Right kidney (tissue), 9 donors: Measurements from ENCODE around the gene NT5DC3.

Experiments
- DNase-seq: peaks from one replicate; pipeline ENCODE4 v3.0.0-alpha.2; 2016
- long read RNA-seq, 8 donors: transcript quantifications; one replicate each; lab custom pipeline, GENCODE V29; 2026

The NT5DC3 gene
- long read RNA-seq, donor 1 = 0 reads
- long read RNA-seq, donor 2 = 0 reads
- long read RNA-seq, donor 3 = 0 reads
- long read RNA-seq, donor 4 = 0 reads
- long read RNA-seq, donor 5, partial matches to known transcripts = 0 of 1 reads
- long read RNA-seq, donor 5, other reads (novel, unspliced or antisense) = 0 of 1 reads
- long read RNA-seq, donor 6 = 0 reads
- long read RNA-seq, donor 7 = 0 reads
- long read RNA-seq, donor 8 = 0 reads

DNA sequence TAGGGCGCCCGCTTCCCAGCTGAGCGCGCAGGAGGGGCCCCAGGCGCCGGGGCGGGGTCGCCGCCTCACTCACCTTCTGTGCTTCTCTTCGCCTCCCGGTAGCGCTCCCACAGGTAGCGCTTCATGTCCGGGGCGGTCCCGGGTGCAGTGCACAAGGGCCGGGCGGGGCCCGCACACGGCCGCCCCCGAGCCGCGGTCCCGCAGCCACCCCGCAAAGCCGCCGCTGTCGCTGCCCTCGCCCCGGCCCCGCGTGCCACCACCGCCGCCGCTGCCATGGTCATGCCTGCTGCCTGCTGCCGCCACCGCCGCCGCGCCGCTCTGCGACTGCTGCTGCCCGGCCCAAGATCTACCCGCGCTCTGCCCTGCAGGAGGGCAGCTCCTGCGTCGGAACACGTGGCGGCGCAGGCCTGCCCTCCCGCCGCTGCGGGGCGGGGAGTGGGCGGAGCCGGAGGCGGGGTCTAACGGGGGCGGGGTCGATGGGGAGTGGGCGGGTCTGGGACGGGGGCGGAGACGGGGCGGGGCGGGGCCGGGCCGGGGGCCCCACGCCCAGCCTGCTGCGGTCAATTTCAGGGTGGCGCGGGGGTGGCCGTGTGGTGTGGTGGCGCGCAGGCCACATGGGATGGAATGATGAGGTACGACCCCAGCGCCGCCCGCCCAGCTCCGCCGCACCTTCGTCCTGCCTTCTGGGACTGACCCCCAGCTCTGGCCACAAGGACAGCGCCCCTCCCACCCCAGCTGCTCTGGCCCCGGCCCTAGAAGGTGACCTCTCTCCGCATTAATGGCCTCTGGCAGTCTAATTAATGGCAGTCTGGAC is at the start of gene NT5DC3:
Gene NT5DC3, minus strand, starts transcription at position 359 of the 814 bp plus-strand sequence. Its CDS starts 78 bp downstream, at position 281.
- DNase-seq = peak; percentile 74

DNA sequence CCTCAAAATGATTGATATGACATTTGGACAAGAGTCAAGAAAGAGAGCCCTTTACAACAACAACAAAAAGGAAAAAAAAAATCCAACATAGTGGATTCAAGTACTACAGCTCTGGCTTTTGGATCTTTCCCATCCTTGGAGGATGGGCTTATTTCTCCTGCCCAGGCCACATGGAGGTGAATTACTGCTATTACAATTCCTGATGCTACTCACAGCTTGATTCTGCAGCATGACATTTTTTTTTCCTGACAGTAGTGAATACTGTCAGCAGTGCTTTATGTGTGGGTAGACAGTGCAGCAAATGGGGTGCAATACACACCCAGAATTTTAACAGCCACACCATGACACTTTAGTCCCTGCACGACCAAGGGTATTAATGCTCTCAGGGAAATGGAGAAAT is 46.7 kb upstream of the NT5DC3 start:
- DNase-seq = no peak

DNA sequence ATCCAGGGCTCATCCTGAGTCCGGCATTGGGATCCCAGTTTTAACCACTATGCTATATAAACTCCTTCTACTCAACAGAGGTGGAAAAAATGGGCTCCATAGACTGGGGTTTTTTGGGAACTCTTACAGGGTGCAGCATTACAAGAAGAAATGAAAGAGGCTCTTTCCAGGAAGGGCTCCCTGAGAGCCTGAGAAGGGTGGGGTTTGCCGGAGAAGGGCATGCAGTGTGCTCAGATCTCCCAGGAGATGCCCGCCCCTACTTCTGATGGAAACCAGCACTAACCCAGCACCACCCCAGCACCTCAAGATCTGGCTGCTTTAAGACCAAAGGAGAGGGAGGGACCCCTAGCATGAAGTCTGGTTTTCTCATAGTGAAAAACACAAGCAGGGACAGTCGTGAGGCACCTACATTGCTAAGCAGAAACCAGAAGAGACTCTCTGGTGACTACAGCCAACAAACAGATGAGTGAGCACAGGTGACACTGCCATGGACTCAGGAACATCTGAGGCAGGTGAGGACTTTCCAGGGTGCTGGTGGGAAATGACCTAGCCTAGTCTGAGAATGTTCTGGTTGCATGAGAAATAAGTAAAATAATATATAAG is 45.3 kb upstream of the NT5DC3 start:
- no peak for DNase-seq

DNA sequence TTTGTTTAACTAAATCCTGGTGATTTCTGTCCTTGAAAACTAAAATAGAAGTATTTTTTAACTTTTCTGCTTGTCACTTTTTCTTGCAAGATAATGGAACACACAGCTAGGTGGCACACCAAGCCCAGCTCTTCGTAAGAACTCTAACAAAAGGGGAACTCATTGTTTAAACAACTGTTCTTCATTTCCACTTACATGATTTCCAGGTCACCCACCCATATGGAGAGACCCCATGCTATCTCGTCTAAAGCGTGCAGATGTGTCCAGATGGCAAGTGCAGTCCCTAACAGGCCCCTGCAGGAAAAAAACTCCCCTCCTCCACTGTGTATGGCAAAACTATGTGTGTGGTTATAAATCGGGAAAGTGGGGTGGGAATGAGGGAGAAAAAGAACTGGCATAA is 43.3 kb upstream of the NT5DC3 start:
- no peak for DNase-seq

DNA sequence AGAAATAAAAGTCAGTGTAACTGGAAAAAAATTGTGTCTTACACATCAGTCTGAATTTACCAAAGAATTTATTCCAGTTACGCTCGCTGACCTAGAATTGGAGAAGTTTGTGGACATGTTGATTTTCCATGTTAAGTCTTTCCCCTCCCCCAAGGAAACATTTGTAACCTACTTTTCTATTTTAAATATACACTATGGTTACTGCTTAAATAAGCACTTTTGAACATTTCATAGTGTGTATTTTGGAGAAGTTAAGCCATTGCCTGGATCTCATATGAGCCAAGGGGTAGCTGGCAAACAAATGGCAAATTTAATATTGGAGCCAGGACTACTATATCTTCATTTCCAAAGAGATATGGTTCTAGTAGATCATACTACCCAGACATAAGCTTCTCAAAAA is 42.9 kb upstream of the NT5DC3 start:
- no peak for DNase-seq

DNA sequence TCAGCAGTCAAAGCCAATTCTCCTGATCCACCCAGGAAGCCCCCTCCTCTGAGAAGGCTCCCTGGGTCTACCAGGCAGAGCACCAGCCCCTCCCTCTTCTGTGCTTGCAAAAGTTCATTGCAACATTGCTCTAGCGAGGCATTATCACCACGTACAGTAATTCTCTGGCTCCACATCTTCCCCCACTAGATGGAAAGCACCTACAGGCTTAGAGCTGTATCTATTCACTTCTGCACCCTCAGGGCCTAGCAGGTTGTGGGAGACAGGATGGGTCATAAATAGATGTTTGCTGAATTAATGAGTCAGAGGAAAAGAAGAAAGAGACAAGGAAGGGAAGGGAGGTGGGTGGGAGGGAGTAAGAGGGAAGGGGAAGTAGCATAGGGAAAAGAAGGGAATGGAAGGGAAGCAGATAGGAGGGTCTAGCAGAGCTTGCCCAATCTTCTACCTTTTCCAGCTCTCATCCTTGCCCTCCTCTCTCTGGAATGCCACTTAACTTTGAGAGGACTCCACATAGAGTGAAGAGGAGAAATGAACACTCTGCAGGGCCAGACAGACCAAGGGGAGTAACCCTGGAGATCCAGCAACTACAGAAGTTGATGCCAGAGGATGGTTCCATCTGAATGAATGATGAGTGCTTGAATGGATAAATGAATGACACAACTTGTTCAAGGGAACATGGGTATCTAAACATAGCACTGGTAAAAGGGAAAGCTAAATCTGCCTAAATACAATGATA is 42.0 kb upstream of the NT5DC3 start:
- no peak for DNase-seq

DNA sequence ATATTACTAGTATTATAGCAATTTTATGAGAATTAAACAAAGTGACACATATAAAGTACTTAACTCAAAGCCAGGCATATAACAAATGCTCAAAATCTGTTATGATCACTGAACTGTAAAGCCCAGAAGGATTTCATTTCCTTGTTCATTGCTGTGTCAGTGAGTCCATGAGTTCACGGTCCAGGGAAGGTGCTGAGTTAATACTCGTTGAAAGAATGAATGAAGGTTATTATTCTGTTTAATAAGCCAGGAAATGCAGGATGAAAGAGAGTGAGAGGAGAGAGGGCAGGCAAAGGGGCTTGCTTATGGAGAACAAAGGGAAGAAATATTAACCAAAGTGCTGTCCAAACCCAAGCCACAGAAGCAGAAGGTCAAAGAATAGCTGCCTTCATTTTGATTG is 40.2 kb upstream of the NT5DC3 start:
- DNase-seq = no peak

DNA sequence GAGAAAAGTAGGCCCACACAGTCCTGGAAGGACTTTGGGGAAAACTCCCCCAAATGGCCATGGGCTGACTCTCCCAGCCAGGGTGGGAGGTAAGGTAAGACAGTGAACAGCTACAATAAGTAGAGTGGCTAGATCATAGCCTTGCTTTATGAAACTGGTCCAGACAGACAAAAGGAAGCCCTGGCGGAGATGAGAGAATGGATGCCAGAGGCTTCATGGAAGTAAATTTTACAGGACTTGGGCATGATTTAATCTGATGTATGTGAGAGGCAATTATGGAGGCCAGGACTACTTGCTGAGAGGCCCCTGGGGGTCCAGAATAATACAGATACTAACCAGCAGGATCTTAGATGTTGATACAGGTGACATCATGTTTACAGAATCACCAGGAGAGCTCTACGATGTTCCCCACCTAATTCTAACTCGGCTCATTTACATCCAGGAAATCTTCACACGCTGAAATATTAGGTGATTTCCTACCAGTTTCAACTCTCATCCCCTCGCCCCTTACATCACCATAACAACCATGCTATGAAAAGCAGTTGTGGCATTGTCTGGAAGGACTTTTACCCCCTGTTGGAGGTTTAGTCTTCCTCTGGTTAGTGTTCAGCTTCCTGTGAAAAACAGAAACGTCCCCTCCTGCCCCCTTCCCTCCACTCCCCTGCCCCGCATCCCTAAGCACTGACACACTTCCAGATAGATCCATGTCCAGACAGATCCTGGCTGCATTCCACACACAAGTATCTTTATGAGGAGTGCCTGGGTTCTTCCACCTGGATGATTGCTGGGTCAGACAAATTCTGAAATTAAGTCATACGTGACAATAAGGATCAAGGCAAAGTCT is 39.5 kb upstream of the NT5DC3 start:
- no peak for DNase-seq

DNA sequence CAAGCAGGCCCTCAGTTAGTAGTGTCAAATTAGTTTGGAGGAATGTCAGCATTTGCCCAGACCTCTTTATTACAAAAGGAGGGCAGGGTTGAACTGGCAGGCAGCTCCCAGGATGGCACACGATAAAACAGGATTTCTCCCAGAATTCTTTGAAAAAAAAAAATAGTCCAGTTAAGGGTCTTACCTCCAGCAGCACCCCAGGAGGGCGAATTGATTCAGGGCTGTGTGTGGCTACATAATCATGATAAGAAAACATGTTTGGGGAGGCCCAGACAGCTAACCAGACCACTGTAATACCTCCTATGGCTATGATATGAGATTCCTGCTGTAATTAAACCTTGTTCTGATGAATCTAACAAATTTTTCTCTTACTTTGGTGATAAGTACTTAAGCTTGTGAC is 38.8 kb upstream of the NT5DC3 start:
- DNase-seq = no peak

DNA sequence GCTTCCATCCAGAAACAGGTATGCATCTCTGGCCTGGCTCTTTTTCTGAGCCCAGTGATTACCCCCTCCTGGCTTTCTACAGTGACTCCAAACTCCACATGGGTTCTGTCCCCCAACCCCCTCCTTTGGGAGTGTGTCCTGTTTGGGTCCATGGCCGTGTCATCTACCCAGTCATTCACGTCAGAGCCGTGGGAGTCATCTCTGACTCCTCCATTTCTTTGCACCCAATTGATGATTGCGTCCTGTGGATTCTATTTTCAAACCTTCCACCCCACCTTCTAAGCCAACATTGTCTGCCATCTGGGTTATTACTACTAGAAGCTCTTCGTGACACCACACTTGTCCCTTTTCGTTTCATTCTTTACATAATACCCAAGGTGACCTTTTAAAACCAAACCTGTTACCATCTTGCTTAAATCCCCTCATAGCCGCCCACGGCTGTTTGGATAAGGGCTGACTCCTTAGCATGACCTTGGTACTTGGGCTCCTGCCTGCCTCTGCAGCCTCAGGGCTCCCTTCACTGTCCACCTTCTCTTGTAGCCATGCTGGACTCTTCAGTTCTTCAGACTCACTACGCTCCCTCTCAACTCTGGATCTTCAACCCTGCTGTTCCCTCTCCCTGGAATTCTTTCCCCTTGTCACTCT is 38.1 kb upstream of the NT5DC3 start:
- DNase-seq = no peak

DNA sequence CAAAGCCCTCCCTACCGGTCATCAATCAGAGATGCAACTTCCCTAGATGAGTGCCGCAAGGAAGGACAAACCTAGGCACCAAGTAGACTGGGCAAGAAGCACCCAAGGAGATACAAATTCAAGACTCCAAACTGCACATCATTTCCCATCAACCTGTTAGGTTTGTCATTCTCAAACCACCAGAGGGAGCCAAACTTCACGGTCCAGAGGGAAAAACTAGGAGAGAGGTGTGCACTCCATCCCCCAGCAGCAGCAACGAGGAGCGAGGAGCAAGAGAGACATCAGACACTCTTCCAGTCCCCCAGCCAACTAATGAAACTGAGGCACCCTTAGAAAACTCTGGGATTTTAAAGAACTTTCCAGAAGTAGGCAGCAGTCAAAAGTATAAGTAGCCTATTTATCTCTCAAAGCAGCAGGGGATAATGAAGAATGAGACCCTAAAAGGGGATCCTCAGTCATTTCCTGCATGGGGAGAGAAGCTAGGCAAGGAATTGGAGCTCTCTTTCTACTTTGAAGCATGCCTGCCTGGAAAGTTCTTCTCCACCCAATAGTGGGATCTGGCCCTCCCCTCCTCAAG is 37.0 kb upstream of the NT5DC3 start:
- DNase-seq = peak; percentile 33

DNA sequence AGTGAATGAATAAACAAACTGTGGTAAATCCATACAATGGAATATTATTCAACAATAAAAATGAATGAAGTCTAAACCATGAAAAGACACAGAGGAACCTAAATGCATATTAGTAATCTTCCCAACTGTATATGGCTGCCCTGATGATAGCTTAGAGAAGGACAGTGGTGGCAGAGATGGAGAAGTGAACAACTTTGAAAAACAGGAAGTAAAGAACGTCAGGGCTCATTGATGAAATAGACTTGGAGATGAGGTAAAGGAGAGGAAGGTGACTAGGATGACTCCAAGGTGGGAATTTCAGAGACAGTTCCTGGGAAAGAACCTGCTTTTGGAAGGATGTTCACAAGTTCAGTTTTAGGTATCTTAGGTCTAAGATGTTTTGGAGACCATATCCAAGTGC is 36.3 kb upstream of the NT5DC3 start:
- DNase-seq = no peak

DNA sequence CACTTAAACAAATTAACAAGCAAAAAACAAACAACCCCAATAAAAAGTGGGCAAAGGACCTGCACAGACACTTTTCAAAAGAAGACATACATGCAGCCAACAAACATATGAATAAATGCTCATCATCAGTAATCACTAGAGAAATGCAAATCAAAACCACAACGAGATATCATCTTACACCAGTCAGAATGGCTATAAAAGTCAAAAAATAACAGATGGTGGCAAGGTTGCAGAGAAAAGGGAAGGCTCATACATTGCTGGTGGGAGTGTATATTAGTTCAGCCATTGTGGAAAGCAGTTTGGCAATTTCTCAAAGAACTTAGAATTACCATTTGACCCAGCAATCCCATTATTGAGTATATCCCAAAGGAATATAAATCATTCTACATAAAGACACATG is 34.6 kb upstream of the NT5DC3 start:
- no peak for DNase-seq

DNA sequence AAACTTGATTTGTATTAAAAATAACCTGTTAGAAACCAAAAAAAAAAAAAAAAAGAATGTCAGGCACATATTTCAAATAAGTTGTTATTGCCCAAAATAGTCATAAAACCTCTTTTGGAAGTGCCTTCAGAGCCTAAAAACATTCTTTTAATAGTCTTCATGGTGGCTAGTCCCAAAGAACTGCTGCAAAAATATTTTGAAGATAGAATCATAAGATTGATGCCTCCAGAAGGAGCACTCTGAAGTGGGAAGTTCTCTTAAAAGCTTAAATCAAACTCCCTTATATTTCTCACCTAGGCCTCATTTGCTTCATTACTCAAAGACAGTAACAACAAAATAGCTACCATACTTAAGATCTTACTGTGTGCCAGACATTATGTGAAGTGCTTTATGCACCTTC is 27.2 kb upstream of the NT5DC3 start:
- no peak for DNase-seq

DNA sequence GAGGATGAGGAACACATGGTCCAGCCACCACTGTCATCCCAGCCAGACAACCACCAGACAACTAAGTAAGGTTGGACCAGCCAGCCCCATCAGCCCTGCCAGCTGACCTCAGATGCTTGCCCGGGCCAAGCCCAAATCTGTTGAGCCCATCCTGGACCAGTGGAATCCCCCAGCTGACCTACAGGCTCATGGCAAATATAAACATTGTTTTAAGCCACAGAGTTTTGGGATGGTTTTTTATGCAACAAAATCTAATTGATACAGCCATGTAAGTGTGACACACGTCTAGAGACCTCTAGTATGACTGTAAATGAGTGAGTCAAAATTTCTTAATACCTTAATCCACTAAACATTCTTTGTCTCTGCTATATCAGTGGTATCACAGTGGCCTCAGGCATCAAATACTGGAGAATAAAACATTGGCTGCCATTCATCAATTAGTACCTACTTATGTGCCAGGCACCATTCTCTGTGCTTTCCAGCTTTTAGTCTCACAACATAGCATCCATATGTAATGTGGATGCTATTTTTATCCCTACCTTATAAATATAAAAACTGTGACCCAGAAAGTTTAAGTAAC is 24.2 kb upstream of the NT5DC3 start:
- DNase-seq = no peak

DNA sequence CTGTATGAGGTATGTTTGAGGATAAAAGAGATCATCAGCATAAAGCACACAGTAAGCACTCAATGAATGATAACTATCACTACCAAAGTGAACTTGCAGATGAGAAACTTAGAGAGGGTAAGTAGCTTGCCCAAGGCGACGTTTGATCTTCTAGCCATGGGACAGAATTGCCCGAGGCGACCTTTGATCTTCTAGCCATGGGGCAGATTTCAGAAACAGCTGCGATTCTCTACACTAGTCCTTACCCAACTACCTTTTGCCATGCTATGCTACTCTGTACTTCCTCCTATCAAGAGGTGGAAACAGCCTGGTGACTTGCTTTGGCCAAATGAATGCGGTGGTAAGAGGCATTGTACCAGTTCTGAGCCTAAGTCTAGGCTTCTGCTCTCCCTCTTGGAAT is 23.7 kb upstream of the NT5DC3 start:
- DNase-seq = no peak

DNA sequence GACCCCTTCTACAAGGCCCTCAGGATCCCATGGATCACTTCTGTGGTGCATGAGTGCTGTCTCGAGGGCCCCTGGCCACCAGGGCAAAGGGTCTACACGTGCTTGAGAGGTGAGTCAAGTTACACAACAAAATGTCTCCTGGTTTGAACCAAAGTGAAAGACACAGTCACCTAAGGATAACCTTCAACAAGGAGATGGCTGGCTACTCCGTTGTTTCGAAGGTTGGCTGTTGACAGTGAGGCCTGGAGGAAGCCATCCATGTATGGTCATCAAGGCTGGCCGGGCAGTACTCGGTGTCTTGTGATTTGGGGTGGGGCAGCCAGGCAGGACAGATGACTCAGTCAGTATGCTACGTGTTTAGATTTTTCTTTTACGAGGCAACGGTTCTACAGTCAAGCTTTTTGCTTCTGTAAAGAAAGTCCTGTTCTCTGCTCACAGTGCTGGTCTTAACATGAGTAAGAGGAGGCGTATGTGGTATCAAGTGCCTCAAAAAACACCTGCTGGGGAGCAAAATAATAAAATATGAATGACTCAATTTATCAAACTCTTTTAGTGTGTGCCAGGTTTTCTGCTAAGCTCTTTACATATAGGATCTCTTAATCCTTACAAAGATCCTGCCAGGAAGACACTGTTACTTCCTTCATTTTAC is 18.0 kb upstream of the NT5DC3 start:
- no peak for DNase-seq

DNA sequence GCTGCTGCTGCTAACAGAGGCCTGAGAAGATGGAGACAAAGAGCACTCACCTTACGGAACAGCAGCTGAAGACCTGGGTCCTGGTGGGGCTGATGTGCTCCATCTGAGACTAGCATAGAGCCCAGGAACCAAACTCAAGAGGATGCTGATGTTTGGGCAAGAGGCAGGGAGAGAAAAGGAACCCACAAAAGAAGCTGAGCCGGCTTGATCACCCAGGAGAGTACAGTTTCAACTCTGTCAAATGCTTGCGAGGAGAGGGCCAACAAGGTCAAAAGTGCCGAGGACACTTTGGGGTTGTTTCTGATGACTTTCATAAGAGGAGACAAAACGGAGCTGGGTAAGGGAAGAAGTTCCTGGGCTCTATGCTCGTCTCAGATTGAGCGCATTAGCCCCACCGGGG is 17.3 kb upstream of the NT5DC3 start:
- DNase-seq = no peak

DNA sequence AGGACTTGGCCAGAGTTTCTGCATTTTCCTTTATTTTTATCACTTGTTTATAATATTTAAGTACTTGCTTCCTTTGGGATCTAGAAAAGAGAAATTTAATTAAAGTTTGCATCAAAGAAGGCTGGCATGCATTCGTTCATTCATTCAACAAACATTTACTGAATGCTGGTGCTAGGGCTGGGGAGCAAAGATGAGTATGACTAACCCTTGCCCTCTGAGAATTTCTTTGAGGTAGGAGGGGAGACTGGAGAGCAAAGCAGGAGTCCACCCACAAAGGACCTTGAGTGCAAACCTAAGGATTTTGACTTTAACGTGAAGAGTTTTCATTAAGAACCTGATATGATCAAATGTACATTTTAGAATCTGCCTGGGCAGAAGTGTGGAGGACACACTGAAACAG is 16.1 kb upstream of the NT5DC3 start:
- DNase-seq = no peak
